ENCODE results near the gene IGLL5. TPM values are rescaled to one million over a fixed set of nuclear protein-coding genes. Genes with fewer than 3 reads are reported as not detected.

Gene IGLL5
- polyA plus RNA-seq, 2 of the 4 experiments (the other 2 are of a cell fraction) = not detected

GRCh38 chr22:22912135-22912987, 24.7 kb downstream of the IGLL5 start:
- no peaks in the 10 kb centered on the region for H3K4me1 ChIP-seq
- no peak overlapping the region for H3K4me3 ChIP-seq
- DNase-seq (ENCODE audit: low read depth in 1 of 2, low spot score in 1 of 2) = no peak
- no peak for ATAC-seq
- no peak for FAIRE-seq
- ChIA-PET POLR2A (no interaction called here), CTCF (interaction anchor here (0.7 to 2.3 kb wide), 3 partner anchors 15 to 64 kb away, joined by 3 to 7 read pairs (median 3); no protein-coding TSS in a partner anchor)
- no peak overlapping the region for H3K4me2 ChIP-seq
- no peaks in the 10 kb centered on the region for H3K9me3 ChIP-seq
- TF ChIP-seq HEYL (CRISPR knock-in tag; IDR thresholded peaks at IDR 0.05) (no peak), MAX (IDR thresholded peaks at IDR 0.05) (no peak), POLR2A (IDR thresholded peaks at IDR 0.05; ENCODE audit: low read length) (no peak), ELK1 (IDR thresholded peaks at IDR 0.05; ENCODE audit: low read depth, low read length) (no peak)
- whole genome bisulfite sequencing (ENCODE audit: missing lambda C conversion rate) = 16% methylated on average over 8 of the region's 8 CpGs
- H3K27ac ChIP-seq = no peak overlapping the region

GRCh38 chr22:22912988-22913253, 25.3 kb downstream of the IGLL5 start:
- ATAC-seq (no peak), DNase-seq (ENCODE audit: low read depth in 1 of 2, low spot score in 1 of 2) (no peak), FAIRE-seq (no peak)
- Histone ChIP-seq H3K4me1 (no peaks in the 10 kb centered on the region), H3K27ac (no peak overlapping the region), H3K4me3 (no peak overlapping the region), H3K9me3 (no peaks in the 10 kb centered on the region), H3K4me2 (no peak overlapping the region)
- POLR2A ChIA-PET = no interaction called here
- CTCF ChIA-PET = interaction anchor here (0.8 to 2.3 kb wide), 2 partner anchors 43 to 64 kb away, joined by 3 to 7 read pairs; no protein-coding TSS in a partner anchor
- WGBS (ENCODE audit: missing lambda C conversion rate) = 67% methylated on average over 7 of the region's 7 CpGs
- TF ChIP-seq ATOH8 (CRISPR knock-in tag; IDR thresholded peaks at IDR 0.05; ENCODE audit: low read depth) (no peak), NPAS2 (CRISPR knock-in tag; IDR thresholded peaks at IDR 0.05; ENCODE audit: borderline replicate concordance) (no peak), BHLHE40 (IDR thresholded peaks at IDR 0.05; ENCODE audit: low read depth, low read length) (no peak), POLR2AphosphoS2 (conservative IDR thresholded peaks at IDR 0.05; ENCODE audit: low read length) (no peak), HOXB5 (CRISPR knock-in tag; IDR thresholded peaks at IDR 0.05) (no peak), RARB (CRISPR knock-in tag; IDR thresholded peaks at IDR 0.05) (no peak), FOSL2 (IDR thresholded peaks at IDR 0.05) (no peak), FOSL2 (CRISPR knock-in tag; IDR thresholded peaks at IDR 0.05) (no peak), EHMT2 (IDR thresholded peaks at IDR 0.05; ENCODE audit: low read depth) (no peak), KDM5A (IDR thresholded peaks at IDR 0.05) (no peak), CHD4 (IDR thresholded peaks at IDR 0.05; ENCODE audit: borderline replicate concordance) (no peak), HEYL (CRISPR knock-in tag; IDR thresholded peaks at IDR 0.05) (no peak), HOXB13 (CRISPR knock-in tag; IDR thresholded peaks at IDR 0.05; ENCODE audit: low read depth) (no peak), PBX3 (IDR thresholded peaks at IDR 0.05) (no peak), REST (IDR thresholded peaks at IDR 0.05) (no peak), MAFK (IDR thresholded peaks at IDR 0.05; ENCODE audit: partially characterized antibody) (no peak), POLR2A (IDR thresholded peaks at IDR 0.05; ENCODE audit: low read length) (no peak)

All from A549 (cell line).